ENCODE results near the gene RMI1. TPM values are rescaled to one million over a fixed set of nuclear protein-coding genes. Genes with fewer than 3 reads are reported as not detected.

The RMI1 gene
- total RNA-seq, 1 donor, result 6.2 TPM

DNA sequence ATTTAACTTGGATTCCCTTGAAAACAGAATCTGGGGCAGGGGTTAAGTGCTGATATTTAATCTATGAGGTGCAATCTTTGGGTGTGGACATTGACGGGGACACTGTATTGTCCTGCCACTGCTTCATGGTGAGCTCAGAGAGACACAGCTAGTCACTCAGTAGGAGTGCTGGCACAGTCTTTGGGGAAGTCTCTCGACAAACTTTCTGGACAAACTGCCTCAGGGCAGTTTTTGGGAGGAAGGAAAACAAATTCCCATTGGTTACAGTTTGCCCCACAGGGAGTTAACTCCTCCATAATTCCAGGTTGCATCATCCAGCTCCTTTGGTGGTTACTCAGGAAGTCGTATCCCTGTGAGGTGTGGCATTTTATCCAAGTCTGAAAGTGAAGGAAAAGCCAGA lies 18.4 kb upstream of the RMI1 start:
- peaks cover 13% of the 10 kb centered on the region for H4K20me1 ChIP-seq (ENCODE audit: insufficient read depth, low read length)

DNA sequence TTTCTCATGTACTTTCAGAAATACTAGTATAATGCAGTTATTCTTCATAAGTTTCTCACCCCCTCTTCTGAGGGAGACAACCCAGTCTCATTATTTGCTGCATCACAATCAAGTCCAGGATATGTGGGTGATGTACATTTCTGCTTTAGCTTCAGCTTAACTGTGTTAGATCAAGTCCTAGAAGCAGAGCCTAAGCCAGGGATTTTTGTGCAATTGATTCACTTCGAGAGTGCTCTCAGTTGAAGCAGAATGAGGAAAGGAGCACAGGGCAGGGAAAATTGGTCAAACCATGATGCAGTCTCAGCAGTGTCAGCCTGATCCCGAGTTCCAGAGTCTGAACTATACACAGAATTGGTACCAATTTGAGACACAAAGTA lies 15.6 kb upstream of the RMI1 start:
- Histone ChIP-seq H3K27ac (ENCODE audit: low read depth, low read length) (peak overlapping the region; percentile 19), H3K4me2 (ENCODE audit: insufficient read depth, low read length) (no peak overlapping the region), H3K4me1 (ENCODE audit: insufficient read depth, low read length) (peaks cover 4% of the 10 kb centered on the region), H3K4me3 (ENCODE audit: insufficient read depth, low read length) (no peak overlapping the region), H2AFZ (ENCODE audit: low read length) (no peak overlapping the region), H3K27me3 (ENCODE audit: insufficient read depth, low read length) (no peaks in the 10 kb centered on the region), H3K9me3 (ENCODE audit: low read depth, low read length) (no peaks in the 10 kb centered on the region), H3K79me2 (ENCODE audit: insufficient read depth, low read length) (peaks cover 5% of the 10 kb centered on the region), H4K20me1 (ENCODE audit: insufficient read depth, low read length) (peaks cover 25% of the 10 kb centered on the region), H3K36me3 (ENCODE audit: insufficient read depth, low read length) (peaks cover 39% of the 10 kb centered on the region)
- peak; percentile 64 for DNase-seq (ENCODE audit: insufficient read length, low spot score, missing footprints)
- TF ChIP-seq, protein P1, sequence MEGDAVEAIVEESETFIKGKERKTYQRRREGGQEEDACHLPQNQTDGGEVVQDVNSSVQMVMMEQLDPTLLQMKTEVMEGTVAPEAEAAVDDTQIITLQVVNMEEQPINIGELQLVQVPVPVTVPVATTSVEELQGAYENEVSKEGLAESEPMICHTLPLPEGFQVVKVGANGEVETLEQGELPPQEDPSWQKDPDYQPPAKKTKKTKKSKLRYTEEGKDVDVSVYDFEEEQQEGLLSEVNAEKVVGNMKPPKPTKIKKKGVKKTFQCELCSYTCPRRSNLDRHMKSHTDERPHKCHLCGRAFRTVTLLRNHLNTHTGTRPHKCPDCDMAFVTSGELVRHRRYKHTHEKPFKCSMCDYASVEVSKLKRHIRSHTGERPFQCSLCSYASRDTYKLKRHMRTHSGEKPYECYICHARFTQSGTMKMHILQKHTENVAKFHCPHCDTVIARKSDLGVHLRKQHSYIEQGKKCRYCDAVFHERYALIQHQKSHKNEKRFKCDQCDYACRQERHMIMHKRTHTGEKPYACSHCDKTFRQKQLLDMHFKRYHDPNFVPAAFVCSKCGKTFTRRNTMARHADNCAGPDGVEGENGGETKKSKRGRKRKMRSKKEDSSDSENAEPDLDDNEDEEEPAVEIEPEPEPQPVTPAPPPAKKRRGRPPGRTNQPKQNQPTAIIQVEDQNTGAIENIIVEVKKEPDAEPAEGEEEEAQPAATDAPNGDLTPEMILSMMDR (IDR thresholded peaks at IDR 0.05; ENCODE audit: extremely low read depth, low read depth, low read length), result no peak

More for the DNA sequence above, 18.4 kb upstream of the RMI1 start:
- TF ChIP-seq, protein P1 (IDR thresholded peaks at IDR 0.05; ENCODE audit: extremely low read depth, low read depth, low read length), result no peak
- Histone ChIP-seq H3K9me3 (ENCODE audit: low read depth, low read length) (no peaks in the 10 kb centered on the region), H3K27ac (ENCODE audit: low read depth, low read length) (no peak overlapping the region), H3K79me2 (ENCODE audit: insufficient read depth, low read length) (no peaks in the 10 kb centered on the region), H2AFZ (ENCODE audit: low read length) (no peak overlapping the region), H3K27me3 (ENCODE audit: insufficient read depth, low read length) (no peaks in the 10 kb centered on the region), H3K4me3 (ENCODE audit: insufficient read depth, low read length) (no peak overlapping the region), H3K4me1 (ENCODE audit: insufficient read depth, low read length) (peaks cover 7% of the 10 kb centered on the region), H3K36me3 (ENCODE audit: insufficient read depth, low read length) (peaks cover 13% of the 10 kb centered on the region), H3K4me2 (ENCODE audit: insufficient read depth, low read length) (no peak overlapping the region)
- DNase-seq (ENCODE audit: insufficient read length, low spot score, missing footprints), result no peak

DNA sequence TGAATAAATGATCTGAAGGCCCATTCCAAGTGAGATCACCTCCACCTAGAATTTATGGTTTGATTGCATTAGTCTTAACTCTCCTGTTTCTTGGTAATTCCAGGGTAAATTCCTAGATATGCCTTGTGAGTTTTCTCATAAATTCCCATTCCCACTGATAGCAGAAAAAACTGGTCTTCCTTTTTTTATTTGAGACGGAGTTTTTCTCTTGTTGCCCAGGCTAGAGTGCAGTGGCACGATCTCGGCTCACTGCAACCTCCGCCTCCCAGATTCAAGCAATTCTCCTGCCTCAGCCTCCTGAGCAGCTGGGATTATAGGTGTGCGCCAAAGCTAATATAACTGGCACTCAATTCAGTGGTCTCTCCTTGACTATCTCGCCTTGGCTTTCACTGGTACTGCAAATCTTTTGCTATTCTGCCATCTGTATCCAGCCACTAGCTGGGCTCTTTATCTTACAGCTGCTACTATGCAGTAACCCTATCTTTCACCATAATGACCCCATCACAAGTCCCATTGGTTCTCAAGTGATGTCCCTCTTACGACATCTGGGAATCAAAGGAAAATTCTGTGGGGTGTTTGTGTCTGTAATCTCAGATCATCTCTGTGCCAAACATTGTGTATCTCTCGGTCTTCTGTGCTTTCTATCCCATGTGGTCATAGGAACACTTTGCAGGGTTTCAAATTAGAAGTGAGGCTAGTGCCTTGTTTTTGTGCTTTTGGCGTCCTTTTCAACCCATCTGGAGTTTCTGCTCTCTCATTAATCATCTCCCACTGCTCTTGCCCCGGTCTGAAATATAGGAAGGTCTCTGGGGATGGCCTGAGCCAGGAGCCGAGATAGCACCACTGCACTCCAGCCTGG lies 15.0 kb upstream of the RMI1 start:
- TF ChIP-seq, protein P1 (IDR thresholded peaks at IDR 0.05; ENCODE audit: extremely low read depth, low read depth, low read length), result no peak
- H4K20me1 ChIP-seq (ENCODE audit: insufficient read depth, low read length), result peaks cover 31% of the 10 kb centered on the region
- H3K4me1 ChIP-seq (ENCODE audit: insufficient read depth, low read length), result peaks cover 4% of the 10 kb centered on the region
- H3K79me2 ChIP-seq (ENCODE audit: insufficient read depth, low read length), result peaks cover 5% of the 10 kb centered on the region
- no peaks in the 10 kb centered on the region for H3K9me3 ChIP-seq (ENCODE audit: low read depth, low read length)
- no peaks in the 10 kb centered on the region for H3K27me3 ChIP-seq (ENCODE audit: insufficient read depth, low read length)
- H2AFZ ChIP-seq (ENCODE audit: low read length), result no peak overlapping the region
- no peak overlapping the region for H3K4me3 ChIP-seq (ENCODE audit: insufficient read depth, low read length)
- peak; percentile 60 for DNase-seq (ENCODE audit: insufficient read length, low spot score, missing footprints)
- H3K27ac ChIP-seq (ENCODE audit: low read depth, low read length), result peak overlapping the region; percentile 19
- no peak overlapping the region for H3K4me2 ChIP-seq (ENCODE audit: insufficient read depth, low read length)
- H3K36me3 ChIP-seq (ENCODE audit: insufficient read depth, low read length), result peaks cover 45% of the 10 kb centered on the region

DNA sequence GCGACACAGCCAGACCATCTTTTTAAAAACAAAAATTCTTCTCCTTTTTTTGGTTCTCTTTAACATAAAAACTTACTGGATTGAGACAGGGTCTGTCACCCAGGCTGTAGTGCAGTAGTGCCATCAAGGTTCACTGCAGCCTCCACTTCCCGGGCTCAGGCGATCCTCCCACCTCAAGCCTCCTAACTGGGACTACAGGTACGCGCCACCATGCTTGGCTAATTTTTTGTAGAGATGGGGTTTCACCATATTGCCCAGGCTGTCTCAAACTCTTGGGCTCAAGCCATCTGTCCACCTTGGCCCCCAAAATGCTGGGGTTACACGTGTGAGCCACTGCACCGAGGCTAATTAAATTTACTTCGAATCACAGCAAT lies 14.4 kb upstream of the RMI1 start:
- DNase-seq (ENCODE audit: insufficient read length, low spot score, missing footprints), result no peak
- Histone ChIP-seq H3K4me2 (ENCODE audit: insufficient read depth, low read length) (no peak overlapping the region), H3K27me3 (ENCODE audit: insufficient read depth, low read length) (no peaks in the 10 kb centered on the region), H3K9me3 (ENCODE audit: low read depth, low read length) (no peaks in the 10 kb centered on the region), H4K20me1 (ENCODE audit: insufficient read depth, low read length) (peaks cover 31% of the 10 kb centered on the region), H3K27ac (ENCODE audit: low read depth, low read length) (no peak overlapping the region), H3K4me3 (ENCODE audit: insufficient read depth, low read length) (no peak overlapping the region), H3K36me3 (ENCODE audit: insufficient read depth, low read length) (peaks cover 51% of the 10 kb centered on the region), H2AFZ (ENCODE audit: low read length) (no peak overlapping the region), H3K4me1 (ENCODE audit: insufficient read depth, low read length) (peaks cover 4% of the 10 kb centered on the region), H3K79me2 (ENCODE audit: insufficient read depth, low read length) (peaks cover 5% of the 10 kb centered on the region)
- TF ChIP-seq, protein P1 (IDR thresholded peaks at IDR 0.05; ENCODE audit: extremely low read depth, low read depth, low read length), result no peak
